Measurements from ENCODE around the gene MEI1. TPM values are rescaled to one million over a fixed set of nuclear protein-coding genes. Genes with fewer than 3 reads are reported as not detected.
A peak's percentile ranks its signal among the peaks of the same experiment; 100 is the strongest.

Gene MEI1
- total and polyA plus RNA-seq, 8 donors = 1.6 to 15.2 (median 3.4) TPM; not detected in 2

GRCh38 chr22:41770715-41771468, 71.6 kb downstream of the MEI1 start:
- no peaks in the 10 kb centered on the region for H3K9me3 ChIP-seq
- DNase-seq = no peak
- WGBS, 5 donors = 84 to 92% (median 87%) methylated on average over 5 of the region's 5 CpGs
- intact Hi-C loops (cut with DNase I; ENCODE audit: low total_unique reads) = no loop called here
- H3K27me3 ChIP-seq = no peaks in the 10 kb centered on the region
- no peak for TF ChIP-seq CTCF (IDR thresholded peaks at IDR 0.05)
- no peak overlapping the region for H3K4me3 ChIP-seq
- no peak overlapping the region for H3K27ac ChIP-seq
- no peaks in the 10 kb centered on the region for H3K36me3 ChIP-seq
- peaks cover 0 to 3% (median 0%) of the 10 kb centered on the region in 4 donors for H3K4me1 ChIP-seq

- no peak for DNase-seq
- Histone ChIP-seq H3K27me3 (no peaks in the 10 kb centered on the region), H3K4me1 (peaks cover 0 to 3% (median 0%) of the 10 kb centered on the region in 4 donors), H3K27ac (peak overlapping the region in 2 of 5 donors; percentile 5 to 52), H3K9me3 (no peaks in the 10 kb centered on the region), H3K4me3 (no peak overlapping the region), H3K36me3 (no peaks in the 10 kb centered on the region)
- TF ChIP-seq EP300 (IDR thresholded peaks at IDR 0.05) = no peak
- no peak for TF ChIP-seq POLR2A (IDR thresholded peaks at IDR 0.05)
- no peak for TF ChIP-seq POLR2AphosphoS5 (IDR thresholded peaks at IDR 0.05)
- TF ChIP-seq CTCF (IDR thresholded peaks at IDR 0.05) = no peak
- WGBS, 5 donors = 79 to 93% (median 89%) methylated on average over 4 of the region's 4 CpGs
- intact Hi-C loops (cut with DNase I; ENCODE audit: low total_unique reads) = no loop called here
These were observed 72.9 kb downstream of the MEI1 start for GRCh38 chr22:41772198-41772597.

- Histone ChIP-seq H3K27me3 (no peaks in the 10 kb centered on the region), H3K27ac (peak overlapping the region in 2 of 5 donors; percentile 5 to 52), H3K4me3 (no peak overlapping the region), H3K36me3 (no peaks in the 10 kb centered on the region), H3K9me3 (no peaks in the 10 kb centered on the region), H3K4me1 (peaks cover 0 to 3% (median 0%) of the 10 kb centered on the region in 4 donors)
- intact Hi-C loops (cut with DNase I; ENCODE audit: low total_unique reads) = no loop called here
- DNase-seq = peak in 1 of 2 donors; percentile 42
- TF ChIP-seq EP300 (IDR thresholded peaks at IDR 0.05) = no peak
These were observed 73.3 kb downstream of the MEI1 start for GRCh38 chr22:41772645-41773044.

- Histone ChIP-seq H3K36me3 (no peaks in the 10 kb centered on the region), H3K4me1 (peaks cover 0 to 3% (median 0%) of the 10 kb centered on the region in 4 donors), H3K27me3 (peaks cover 0 to 3% (median 0%) of the 10 kb centered on the region in 3 donors), H3K27ac (no peak overlapping the region), H3K9me3 (no peaks in the 10 kb centered on the region), H3K4me3 (no peak overlapping the region)
- 92 to 96% (median 95%) methylated on average over 5 of the region's 5 CpGs for WGBS, 5 donors
- no peak for DNase-seq
- TF ChIP-seq CTCF (IDR thresholded peaks at IDR 0.05) (no peak), EP300 (IDR thresholded peaks at IDR 0.05) (no peak), POLR2A (IDR thresholded peaks at IDR 0.05) (no peak), POLR2AphosphoS5 (IDR thresholded peaks at IDR 0.05) (no peak)
- intact Hi-C loops (cut with DNase I; ENCODE audit: low total_unique reads) = no loop called here
These were observed 76.0 kb downstream of the MEI1 start for GRCh38 chr22:41775338-41775737.

GRCh38 chr22:41775976-41776375, 76.7 kb downstream of the MEI1 start:
- H3K27me3 ChIP-seq = peaks cover 0 to 3% (median 0%) of the 10 kb centered on the region in 3 donors
- TF ChIP-seq POLR2A (IDR thresholded peaks at IDR 0.05) (no peak), CTCF (IDR thresholded peaks at IDR 0.05) (no peak), POLR2AphosphoS5 (IDR thresholded peaks at IDR 0.05) (no peak), EP300 (IDR thresholded peaks at IDR 0.05) (no peak)
- WGBS, 5 donors = 62 to 70% (median 63%) methylated on average over 4 of the region's 4 CpGs
- H3K27ac ChIP-seq = no peak overlapping the region
- intact Hi-C loops (cut with DNase I; ENCODE audit: low total_unique reads) = no loop called here
- peaks cover 0 to 5% (median 2%) of the 10 kb centered on the region in 4 donors for H3K4me1 ChIP-seq
- no peak for DNase-seq
- no peaks in the 10 kb centered on the region for H3K36me3 ChIP-seq
- H3K9me3 ChIP-seq = no peaks in the 10 kb centered on the region
- no peak overlapping the region for H3K4me3 ChIP-seq

Data from stomach (tissue), 9 donors.